Uterus (tissue), 2 donors: Measurements from ENCODE around the gene CYSTM1.

Source experiments
- CTCF ChIP-seq, 4 experiments: fragments of 200-600 bp in 2 of 4; fragments of 450-650 bp in 2 of 4; sonication (generic) in 2 of 4; IDR thresholded peaks; one replicate each; pipeline ENCODE4 v1.5.1; 2016 to 2019; ENCODE audit warnings: antibody characterized with exemption in 4 of 4, mild to moderate bottlenecking in 2 of 4, moderate library complexity in 1 of 4
- POLR2A ChIP-seq, 2 donors: fragments of 450-650 bp; IDR thresholded peaks; one replicate each; pipeline ENCODE4 v1.6.1; 2016; ENCODE audit warnings: antibody characterized with exemption in 2 of 2, mild to moderate bottlenecking in 1 of 2, moderate library complexity in 1 of 2

DNA sequence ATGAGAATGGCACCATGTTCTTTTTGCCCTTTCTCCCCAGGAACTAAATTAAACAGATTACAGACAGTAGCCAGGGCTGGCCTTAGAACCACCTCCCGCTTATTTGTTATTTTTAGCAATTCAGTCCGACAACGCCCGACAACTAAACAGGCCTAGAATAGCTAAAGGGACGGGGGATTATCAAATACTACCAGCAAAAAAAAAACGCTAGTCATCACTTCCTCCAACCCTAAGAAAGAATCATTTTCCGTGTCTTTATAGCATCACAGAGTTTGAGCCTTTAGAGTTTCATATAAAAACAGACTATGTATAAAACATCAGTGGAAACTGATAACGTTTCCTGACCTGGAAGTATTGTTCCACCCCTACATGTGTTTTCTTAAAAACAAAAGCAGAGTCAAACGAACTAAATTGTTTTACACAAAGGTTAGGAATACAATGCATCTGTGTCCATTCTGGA lies 92.6 kb downstream of the CYSTM1 start:
- TF ChIP-seq CTCF (IDR thresholded peaks at IDR 0.05) = no peak
- TF ChIP-seq POLR2A (IDR thresholded peaks at IDR 0.05) = no peak
